HepG2 (cell line): ENCODE measurements around the gene RABGAP1L. TPM values are rescaled to one million over a fixed set of nuclear protein-coding genes. Genes with fewer than 3 reads are reported as not detected.

ENCODE experiments used
- polyA plus RNA-seq, 8 experiments: library from polyadenylated mRNA; depleted of rRNA in 3 of 8; stranded (reverse) in 7 of 8; unstranded in 1 of 8; fragments of >200 nt; fragmentation: Illumina TruSeq in 4 of 8; extraction: Trizol in 4 of 8; gene quantifications; 2 replicates each; pipeline versions ENCODE4 v1.2.1 to v1.2.3, GENCODE V29; 2011 to 2016; ENCODE audit warnings: low read depth in 4 of 8, missing spikeins in 1 of 8, mixed read lengths in 1 of 8; ENCODE audit not compliant: insufficient read depth in 1 of 8
- small RNA-seq, 3 experiments: library from RNA; depleted of rRNA; stranded (forward); fragments of <200 nt; gene quantifications; one replicate each; pipeline ENCODE3, GENCODE V24; 2012; ENCODE audit warnings: low read depth in 2 of 3, low replicate concordance in 1 of 3; ENCODE audit not compliant: insufficient read length in 3 of 3, insufficient read depth in 2 of 3
- total RNA-seq, 5 experiments: library from RNA; depleted of rRNA; stranded (reverse); fragments of >200 nt; fragmentation: Illumina TruSeq; extraction: Trizol; gene quantifications; 2 replicates each; pipeline ENCODE4 v1.2.3, GENCODE V29; 2016; ENCODE audit warnings: low read depth in 1 of 5

The RABGAP1L gene
- total and polyA plus RNA-seq, 2 of the 13 experiments (the other 11 are each of a cell fraction or from before 2014, with no cell fraction given): 7.9 to 22.6 TPM

Small RNA genes lying within 50 kb of the gene (small RNA-seq; reads per million reads assigned to genes)
- gene BANF1P4: 0 reads per million in 3 experiments
- 0 reads per million in 3 experiments for gene RF00019
- 0 reads per million in 3 experiments for gene RNU6-307P

Other genes with a start within 250 kb of the RABGAP1L start
- gene SERPINC1, start 242.2 kb upstream of the RABGAP1L start, total RNA-seq (2016; rRNA removed; fragmentation: Illumina TruSeq; extraction: Trizol): 107 and 205 TPM in 2 replicates
- 142 and 156 TPM in 2 replicates for gene SERPINC1, start 242.2 kb upstream of the RABGAP1L start, polyA plus RNA-seq (2011; rRNA removed)
- 19.6 and 24.4 TPM in 2 replicates for gene RC3H1, start 137.2 kb upstream of the RABGAP1L start, total RNA-seq (2016; rRNA removed; fragmentation: Illumina TruSeq; extraction: Trizol)
- 8.5 and 11.2 TPM in 2 replicates for gene RC3H1, start 137.2 kb upstream of the RABGAP1L start, polyA plus RNA-seq (2011; rRNA removed)